ENCODE data around the gene TNFRSF6B. TPM values are rescaled to one million over a fixed set of nuclear protein-coding genes. Genes with fewer than 3 reads are reported as not detected.

TNFRSF6B gene
- total and polyA plus RNA-seq, 7 donors, result 0.56 to 16.1 (median 1.9) TPM; not detected in 1

- Histone ChIP-seq H3K27ac (no peak overlapping the region), H3K27me3 (ENCODE audit: insufficient read depth in 3 of 3, low read length in 2 of 3) (no peaks in the 10 kb centered on the region), H3K36me3 (ENCODE audit: insufficient read depth in 1 of 2, low read depth in 1 of 2) (peaks cover 0 to 25% of the 10 kb centered on the region in 2 donors), H3K4me1 (peaks cover 8% of the 10 kb centered on the region), H3K4me3 (no peak overlapping the region), H3K9me3 (no peaks in the 10 kb centered on the region)
- DNase-seq (peak in 1 of 2 donors; percentile 26), ATAC-seq (no peak)
- intact Hi-C loops (cut with DNase I), result no loop called here
- TF ChIP-seq CTCF (IDR thresholded peaks at IDR 0.05), result no peak
- 84 to 87% (median 85%) methylated on average over 23 to 26 of the region's 26 CpGs for WGBS, 3 donors
Measured at GRCh38 chr20:63745961-63746731, 49.7 kb downstream of the TNFRSF6B start.

GRCh38 chr20:63746751-63747315 is 50.4 kb downstream of the TNFRSF6B start:
- no peaks in the 10 kb centered on the region for H3K9me3 ChIP-seq
- WGBS, 3 donors, result 92 to 93% (median 92%) methylated on average over 45 to 47 of the region's 47 CpGs
- H3K4me3 ChIP-seq, result no peak overlapping the region
- H3K4me1 ChIP-seq, result peaks cover 1% of the 10 kb centered on the region
- no peaks in the 10 kb centered on the region for H3K27me3 ChIP-seq (ENCODE audit: insufficient read depth in 3 of 3, low read length in 2 of 3)
- no peak for ATAC-seq
- peaks cover 0 to 24% of the 10 kb centered on the region in 2 donors for H3K36me3 ChIP-seq (ENCODE audit: insufficient read depth in 1 of 2, low read depth in 1 of 2)
- no peak for TF ChIP-seq CTCF (IDR thresholded peaks at IDR 0.05)
- DNase-seq, result peak in 1 of 2 donors; percentile 55
- H3K27ac ChIP-seq, result no peak overlapping the region
- intact Hi-C loops (cut with DNase I), result no loop called here

DNA sequence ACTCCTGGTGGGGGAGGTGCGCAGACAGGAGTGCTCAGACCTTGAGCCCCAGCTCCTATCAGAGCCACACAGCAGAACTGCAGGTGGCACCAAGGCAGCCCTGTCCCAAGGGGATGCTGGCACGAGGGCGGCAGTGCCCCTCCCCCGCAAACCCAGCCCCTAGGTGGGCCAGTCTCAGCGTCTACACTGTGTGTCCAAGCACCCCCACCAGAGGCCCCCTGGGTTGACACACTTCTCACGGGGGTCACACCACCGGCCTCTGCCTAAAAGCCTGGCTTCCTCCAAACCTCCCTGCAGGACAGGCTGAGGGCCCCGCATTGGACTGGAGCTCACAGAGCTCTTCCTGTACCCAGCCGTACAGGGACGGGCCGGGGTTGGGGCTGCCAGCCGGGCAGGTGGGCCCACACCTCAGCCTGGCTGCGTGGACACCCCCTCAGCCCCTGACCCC is 51.2 kb downstream of the TNFRSF6B start:
- peak in 1 of 2 donors; percentile 46 for DNase-seq
- no peaks in the 10 kb centered on the region for H3K27me3 ChIP-seq (ENCODE audit: insufficient read depth in 3 of 3, low read length in 2 of 3)
- no peaks in the 10 kb centered on the region for H3K9me3 ChIP-seq
- no peaks in the 10 kb centered on the region for H3K4me1 ChIP-seq
- WGBS, 3 donors, result 77 to 79% (median 77%) methylated on average over 10 to 13 of the region's 13 CpGs
- peak in 1 of 4 donors; percentile 6 for ATAC-seq
- peaks cover 0 to 16% of the 10 kb centered on the region in 2 donors for H3K36me3 ChIP-seq (ENCODE audit: insufficient read depth in 1 of 2, low read depth in 1 of 2)
- intact Hi-C loops (cut with DNase I), result no loop called here
- TF ChIP-seq CTCF (IDR thresholded peaks at IDR 0.05), result no peak
- no peak overlapping the region for H3K27ac ChIP-seq
- no peak overlapping the region for H3K4me3 ChIP-seq

Other genes with a start within 250 kb of the TNFRSF6B start
- 1 to 10 TPM in 1 of 4 donors, under 1 TPM in 3; 0.11 to 2.8 (median 0.28) TPM for gene KCNQ2, start 224.0 kb upstream of the TNFRSF6B start, total RNA-seq
- under 1 TPM in 2 of 3 donors, not detected in 1; 0.01 to 0.03 TPM for gene KCNQ2, start 224.0 kb upstream of the TNFRSF6B start, polyA plus RNA-seq
- 1,000 to 10,000 TPM; 1,781 to 2,126 (median 2,004) TPM for gene EEF1A2, start 197.6 kb upstream of the TNFRSF6B start, total RNA-seq
- 1,000 to 10,000 TPM in 2 of 3 donors, 100 to 1,000 TPM in 1; 952 to 1,898 (median 1,229) TPM for gene EEF1A2, start 197.6 kb upstream of the TNFRSF6B start, polyA plus RNA-seq
- 100 to 1,000 TPM; 130 to 198 (median 155) TPM for gene PPDPF, start 175.9 kb upstream of the TNFRSF6B start, total RNA-seq
- 100 to 1,000 TPM; 134 to 158 (median 142) TPM for gene PPDPF, start 175.9 kb upstream of the TNFRSF6B start, polyA plus RNA-seq
- under 1 TPM in 1 of 4 donors, not detected in 3; 0.06 TPM for gene PTK6, start 159.3 kb upstream of the TNFRSF6B start, total RNA-seq
- under 1 TPM in 2 of 3 donors, not detected in 1; 0.04 TPM for gene PTK6, start 159.3 kb upstream of the TNFRSF6B start, polyA plus RNA-seq
- gene SRMS, start 148.9 kb upstream of the TNFRSF6B start, total RNA-seq, result not detected
- gene SRMS, start 148.9 kb upstream of the TNFRSF6B start, polyA plus RNA-seq, result not detected
- under 1 TPM in 1 of 4 donors, not detected in 3; 0.14 TPM for gene FNDC11, start 142.5 kb upstream of the TNFRSF6B start, total RNA-seq
- under 1 TPM in 2 of 3 donors, not detected in 1; 0.07 to 0.08 TPM for gene FNDC11, start 142.5 kb upstream of the TNFRSF6B start, polyA plus RNA-seq
- 1 to 10 TPM; 3.5 to 8.0 (median 5.4) TPM for gene HELZ2, start 122.4 kb upstream of the TNFRSF6B start, total RNA-seq
- gene HELZ2, start 122.4 kb upstream of the TNFRSF6B start, polyA plus RNA-seq, result 1 to 10 TPM in 2 of 3 donors, under 1 TPM in 1; 0.82 to 3.1 (median 1.5) TPM
- gene GMEB2, start 69.6 kb upstream of the TNFRSF6B start, total RNA-seq, result 10 to 100 TPM in 1 of 4 donors, 1 to 10 TPM in 3; 5.4 to 10.1 (median 7.8) TPM
- gene GMEB2, start 69.6 kb upstream of the TNFRSF6B start, polyA plus RNA-seq, result 1 to 10 TPM; 6.9 to 8.7 (median 8.5) TPM
- 1 to 10 TPM; 2.4 to 3.1 (median 2.7) TPM for gene STMN3, start 43.2 kb upstream of the TNFRSF6B start, total RNA-seq
- 1 to 10 TPM; 1.0 to 2.7 (median 1.2) TPM for gene STMN3, start 43.2 kb upstream of the TNFRSF6B start, polyA plus RNA-seq
- 10 to 100 TPM in 2 of 4 donors, 1 to 10 TPM in 2; 9.2 to 17.5 (median 10.9) TPM for gene RTEL1, start 38.3 kb upstream of the TNFRSF6B start, total RNA-seq
- gene RTEL1, start 38.3 kb upstream of the TNFRSF6B start, polyA plus RNA-seq, result 1 to 10 TPM; 5.2 to 7.3 (median 7.1) TPM
- gene ARFRP1, start 11.3 kb downstream of the TNFRSF6B start, total RNA-seq, result 10 to 100 TPM; 22.9 to 38.9 (median 32.6) TPM
- gene ARFRP1, start 11.3 kb downstream of the TNFRSF6B start, polyA plus RNA-seq, result 10 to 100 TPM; 31.7 to 74.0 (median 32.4) TPM
- 10 to 100 TPM; 10.7 to 18.2 (median 14.9) TPM for gene ZGPAT, start 11.4 kb downstream of the TNFRSF6B start, total RNA-seq
- 10 to 100 TPM; 28.4 to 54.8 (median 43.6) TPM for gene ZGPAT, start 11.4 kb downstream of the TNFRSF6B start, polyA plus RNA-seq
- gene LIME1, start 40.0 kb downstream of the TNFRSF6B start, total RNA-seq, result 1 to 10 TPM; 1.7 to 4.6 (median 2.6) TPM
- gene LIME1, start 40.0 kb downstream of the TNFRSF6B start, polyA plus RNA-seq, result 1 to 10 TPM; 3.1 to 5.1 (median 4.4) TPM
- gene SLC2A4RG, start 43.1 kb downstream of the TNFRSF6B start, total RNA-seq, result 10 to 100 TPM; 40.2 to 79.1 (median 54.7) TPM
- 10 to 100 TPM; 27.1 to 45.5 (median 43.7) TPM for gene SLC2A4RG, start 43.1 kb downstream of the TNFRSF6B start, polyA plus RNA-seq
- gene ZBTB46, start 134.6 kb downstream of the TNFRSF6B start, total RNA-seq, result 1 to 10 TPM; 4.5 to 6.4 (median 5.6) TPM
- 1 to 10 TPM; 1.3 to 3.1 (median 2.2) TPM for gene ZBTB46, start 134.6 kb downstream of the TNFRSF6B start, polyA plus RNA-seq
- not detected for gene ABHD16B, start 164.8 kb downstream of the TNFRSF6B start, total RNA-seq
- 1 to 10 TPM in 1 of 3 donors, under 1 TPM in 2; 0.04 to 3.2 (median 0.34) TPM for gene ABHD16B, start 164.8 kb downstream of the TNFRSF6B start, polyA plus RNA-seq
- gene TPD52L2, start 168.6 kb downstream of the TNFRSF6B start, total RNA-seq, result 10 to 100 TPM; 40.7 to 56.0 (median 55.1) TPM
- 100 to 1,000 TPM in 1 of 3 donors, 10 to 100 TPM in 2; 46.7 to 152 (median 89.7) TPM for gene TPD52L2, start 168.6 kb downstream of the TNFRSF6B start, polyA plus RNA-seq
- 10 to 100 TPM; 20.4 to 27.3 (median 23.3) TPM for gene DNAJC5, start 198.5 kb downstream of the TNFRSF6B start, total RNA-seq
- gene DNAJC5, start 198.5 kb downstream of the TNFRSF6B start, polyA plus RNA-seq, result 10 to 100 TPM; 13.1 to 33.6 (median 19.7) TPM

Data from psoas muscle (tissue), 8 donors.